ENCODE results near the gene ALG3. TPM values are rescaled to one million over a fixed set of nuclear protein-coding genes. Genes with fewer than 3 reads are reported as not detected.

Gene ALG3
- total RNA-seq, 2 experiments from 2014 or later: 45.3 to 60.2 TPM

- no TSS peak for BruUV-seq (replicated peaks)
- DNase-seq (ENCODE audit: low spot score): no peak
- Histone ChIP-seq H3K9me2 (ENCODE audit: insufficient read depth, low read length) (no peaks in the 10 kb centered on the region), H3K27ac (ENCODE audit: low read depth, low read length, poor library complexity, severe bottlenecking) (no peak overlapping the region), H3K4me3 (ENCODE audit: low read depth, low read length, poor library complexity, severe bottlenecking) (no peak overlapping the region), H2AFZ (ENCODE audit: low read length) (no peak overlapping the region), H3K36me3 (ENCODE audit: insufficient read depth, low read length) (no peaks in the 10 kb centered on the region), H3K9me3 (ENCODE audit: low read length) (no peaks in the 10 kb centered on the region), H3K79me2 (ENCODE audit: insufficient read depth, low read depth, low read length) (no peaks in the 10 kb centered on the region), H4K20me1 (ENCODE audit: insufficient read depth, low read length) (no peaks in the 10 kb centered on the region), H3K4me2 (ENCODE audit: low read length) (no peak overlapping the region), H3K4me1 (ENCODE audit: insufficient read depth, low read length, poor library complexity, severe bottlenecking) (peaks cover 8% of the 10 kb centered on the region)
- ChIA-PET POLR2A (no interaction called here), CTCF (ENCODE audit: unreplicated experiment) (no interaction called here)
- TF ChIP-seq EZH2phosphoT487 (IDR thresholded peaks at IDR 0.05; ENCODE audit: borderline replicate concordance, low read depth, low read length): no peak
- TF ChIP-seq CTCF (conservative IDR thresholded peaks at IDR 0.05; ENCODE audit: low read length): no peak
- intact Hi-C loops (cut with micrococcal nuclease; ENCODE audit: unreplicated experiment): no loop called here
Measured at GRCh38 chr3:184234671-184235380, 13.9 kb downstream of the ALG3 start.

GRCh38 chr3:184234224-184234623 lies 14.5 kb downstream of the ALG3 start:
- H3K4me2 ChIP-seq (ENCODE audit: low read length): no peak overlapping the region
- CTCF ChIA-PET (ENCODE audit: unreplicated experiment): no interaction called here
- no peaks in the 10 kb centered on the region for H3K36me3 ChIP-seq (ENCODE audit: insufficient read depth, low read length)
- DNase-seq (ENCODE audit: low spot score): peak; percentile 14
- no peak overlapping the region for H3K27ac ChIP-seq (ENCODE audit: low read depth, low read length, poor library complexity, severe bottlenecking)
- no peaks in the 10 kb centered on the region for H4K20me1 ChIP-seq (ENCODE audit: insufficient read depth, low read length)
- no peak overlapping the region for H3K4me3 ChIP-seq (ENCODE audit: low read depth, low read length, poor library complexity, severe bottlenecking)
- H3K9me3 ChIP-seq (ENCODE audit: low read length): no peaks in the 10 kb centered on the region
- intact Hi-C loops (cut with micrococcal nuclease; ENCODE audit: unreplicated experiment): no loop called here
- no peaks in the 10 kb centered on the region for H3K9me2 ChIP-seq (ENCODE audit: insufficient read depth, low read length)
- H3K79me2 ChIP-seq (ENCODE audit: insufficient read depth, low read depth, low read length): no peaks in the 10 kb centered on the region
- no peak overlapping the region for H2AFZ ChIP-seq (ENCODE audit: low read length)
- BruUV-seq (replicated peaks): no TSS peak
- TF ChIP-seq EZH2phosphoT487 (IDR thresholded peaks at IDR 0.05; ENCODE audit: borderline replicate concordance, low read depth, low read length): no peak
- 0 out of 2 replicates have a peak, but pooled peaks have one; percentile 30 for TF ChIP-seq CTCF (conservative IDR thresholded peaks at IDR 0.05; ENCODE audit: low read length)
- H3K4me1 ChIP-seq (ENCODE audit: insufficient read depth, low read length, poor library complexity, severe bottlenecking): peaks cover 14% of the 10 kb centered on the region
- POLR2A ChIA-PET: no interaction called here

GRCh38 chr3:184233127-184233843 lies 15.5 kb downstream of the ALG3 start:
- TF ChIP-seq CTCF (conservative IDR thresholded peaks at IDR 0.05; ENCODE audit: low read length) (no peak), EZH2phosphoT487 (IDR thresholded peaks at IDR 0.05; ENCODE audit: borderline replicate concordance, low read depth, low read length) (no peak)
- H3K4me2 ChIP-seq (ENCODE audit: low read length): no peak overlapping the region
- no peaks in the 10 kb centered on the region for H3K79me2 ChIP-seq (ENCODE audit: insufficient read depth, low read depth, low read length)
- no peak for DNase-seq (ENCODE audit: low spot score)
- ChIA-PET CTCF (ENCODE audit: unreplicated experiment) (no interaction called here), POLR2A (no interaction called here)
- peaks cover 14% of the 10 kb centered on the region for H3K4me1 ChIP-seq (ENCODE audit: insufficient read depth, low read length, poor library complexity, severe bottlenecking)
- no peak overlapping the region for H3K27ac ChIP-seq (ENCODE audit: low read depth, low read length, poor library complexity, severe bottlenecking)
- BruUV-seq (replicated peaks): no TSS peak
- no peaks in the 10 kb centered on the region for H3K9me2 ChIP-seq (ENCODE audit: insufficient read depth, low read length)
- no peaks in the 10 kb centered on the region for H3K36me3 ChIP-seq (ENCODE audit: insufficient read depth, low read length)
- no peaks in the 10 kb centered on the region for H4K20me1 ChIP-seq (ENCODE audit: insufficient read depth, low read length)
- H3K9me3 ChIP-seq (ENCODE audit: low read length): no peaks in the 10 kb centered on the region
- intact Hi-C loops (cut with micrococcal nuclease; ENCODE audit: unreplicated experiment): no loop called here
- H2AFZ ChIP-seq (ENCODE audit: low read length): no peak overlapping the region
- H3K4me3 ChIP-seq (ENCODE audit: low read depth, low read length, poor library complexity, severe bottlenecking): no peak overlapping the region

All from OCI-LY7 (cell line).